Measurements from ENCODE around the gene COLEC11. TPM values are rescaled to one million over a fixed set of nuclear protein-coding genes. Genes with fewer than 3 reads are reported as not detected.
A peak's percentile ranks its signal among the peaks of the same experiment; 100 is the strongest.

Gene COLEC11
- total and polyA plus RNA-seq, 2 donors from 2014 or later = 7.6 to 34.6 TPM

GRCh38 chr2:3652896-3653625 lies 58.1 kb downstream of the COLEC11 start:
- Histone ChIP-seq H3K4me1 (ENCODE audit: control insufficient read depth in 2 of 3, insufficient read depth in 2 of 3, low read depth in 1 of 3, low read length in 3 of 3) (peaks cover 3 to 10% (median 4%) of the 10 kb centered on the region in 3 donors), H3K27me3 (ENCODE audit: control insufficient read depth, insufficient read depth, low read length) (no peaks in the 10 kb centered on the region), H3K4me3 (ENCODE audit: low read length in 3 of 3) (no peak overlapping the region), H3K9ac (ENCODE audit: low read length in 3 of 3) (no peak overlapping the region), H3K27ac (ENCODE audit: low read depth in 2 of 2, low read length in 2 of 2) (no peak overlapping the region), H3K9me3 (ENCODE audit: control insufficient read depth in 2 of 3, insufficient read depth in 1 of 3, low read length in 3 of 3) (peaks cover 0 to 5% (median 0%) of the 10 kb centered on the region in 3 donors), H3K36me3 (ENCODE audit: control insufficient read depth in 2 of 3, insufficient read depth in 3 of 3, low read length in 3 of 3) (no peaks in the 10 kb centered on the region)
- FAIRE-seq = no peak
- DNase-seq = no peak
- intact Hi-C loops (cut with DNase I) = no loop called here
- TF ChIP-seq, protein P1, sequence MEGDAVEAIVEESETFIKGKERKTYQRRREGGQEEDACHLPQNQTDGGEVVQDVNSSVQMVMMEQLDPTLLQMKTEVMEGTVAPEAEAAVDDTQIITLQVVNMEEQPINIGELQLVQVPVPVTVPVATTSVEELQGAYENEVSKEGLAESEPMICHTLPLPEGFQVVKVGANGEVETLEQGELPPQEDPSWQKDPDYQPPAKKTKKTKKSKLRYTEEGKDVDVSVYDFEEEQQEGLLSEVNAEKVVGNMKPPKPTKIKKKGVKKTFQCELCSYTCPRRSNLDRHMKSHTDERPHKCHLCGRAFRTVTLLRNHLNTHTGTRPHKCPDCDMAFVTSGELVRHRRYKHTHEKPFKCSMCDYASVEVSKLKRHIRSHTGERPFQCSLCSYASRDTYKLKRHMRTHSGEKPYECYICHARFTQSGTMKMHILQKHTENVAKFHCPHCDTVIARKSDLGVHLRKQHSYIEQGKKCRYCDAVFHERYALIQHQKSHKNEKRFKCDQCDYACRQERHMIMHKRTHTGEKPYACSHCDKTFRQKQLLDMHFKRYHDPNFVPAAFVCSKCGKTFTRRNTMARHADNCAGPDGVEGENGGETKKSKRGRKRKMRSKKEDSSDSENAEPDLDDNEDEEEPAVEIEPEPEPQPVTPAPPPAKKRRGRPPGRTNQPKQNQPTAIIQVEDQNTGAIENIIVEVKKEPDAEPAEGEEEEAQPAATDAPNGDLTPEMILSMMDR (IDR thresholded peaks at IDR 0.05; ENCODE audit: borderline replicate concordance, extremely low read depth, insufficient read depth) = no peak

- FAIRE-seq = no peak
- H3K4me1 ChIP-seq (ENCODE audit: control insufficient read depth in 2 of 3, insufficient read depth in 2 of 3, low read depth in 1 of 3, low read length in 3 of 3) = peaks cover 3 to 10% (median 4%) of the 10 kb centered on the region in 3 donors
- no peak overlapping the region for H3K27ac ChIP-seq (ENCODE audit: low read depth in 2 of 2, low read length in 2 of 2)
- peaks cover 0 to 5% (median 0%) of the 10 kb centered on the region in 3 donors for H3K9me3 ChIP-seq (ENCODE audit: control insufficient read depth in 2 of 3, insufficient read depth in 1 of 3, low read length in 3 of 3)
- H3K27me3 ChIP-seq (ENCODE audit: control insufficient read depth, insufficient read depth, low read length) = no peaks in the 10 kb centered on the region
- intact Hi-C loops (cut with DNase I) = no loop called here
- no peak overlapping the region for H3K9ac ChIP-seq (ENCODE audit: low read length in 3 of 3)
- TF ChIP-seq, protein P1 (IDR thresholded peaks at IDR 0.05; ENCODE audit: borderline replicate concordance, extremely low read depth, insufficient read depth) = no peak
- DNase-seq = peak in 3 of 5 donors; percentile 23 to 37 (median 32)
- no peaks in the 10 kb centered on the region for H3K36me3 ChIP-seq (ENCODE audit: control insufficient read depth in 2 of 3, insufficient read depth in 3 of 3, low read length in 3 of 3)
- no peak overlapping the region for H3K4me3 ChIP-seq (ENCODE audit: low read length in 3 of 3)
These were observed 59.1 kb downstream of the COLEC11 start for GRCh38 chr2:3654011-3654410.

DNA sequence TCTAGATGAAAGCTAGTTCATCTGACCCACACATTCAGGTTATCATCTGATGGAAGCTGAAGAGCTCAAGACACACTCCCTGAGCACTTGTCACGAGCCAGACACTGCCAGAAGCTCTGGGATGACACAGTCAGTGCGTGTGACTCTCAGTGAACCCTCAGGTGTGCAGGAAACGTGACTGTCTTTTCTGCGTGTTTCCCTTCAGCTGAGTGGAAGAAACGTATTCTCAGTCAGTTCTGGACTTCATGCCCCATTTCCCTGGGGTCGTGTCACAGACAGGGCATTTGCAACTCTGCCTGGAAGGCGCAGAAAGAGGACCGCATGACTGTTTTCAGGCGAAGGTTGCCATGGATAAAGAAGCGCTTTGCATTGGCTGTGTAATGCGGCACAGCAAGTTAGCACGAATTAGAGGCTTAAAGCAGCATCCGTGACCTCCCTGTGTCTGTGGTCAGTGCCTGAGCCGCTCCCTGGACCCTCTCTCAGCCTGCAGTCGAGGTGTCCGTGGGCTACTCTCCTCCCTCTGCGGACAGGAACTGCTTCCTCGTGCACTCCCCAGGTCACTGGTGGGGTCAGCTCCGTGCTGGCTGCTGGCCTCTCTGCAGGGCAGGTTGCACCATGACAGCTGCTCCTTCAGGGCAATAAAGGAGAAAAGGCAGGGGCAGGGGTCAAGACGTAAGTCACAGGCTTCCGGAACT lies 59.8 kb downstream of the COLEC11 start:
- Histone ChIP-seq H3K4me1 (ENCODE audit: control insufficient read depth in 2 of 3, insufficient read depth in 2 of 3, low read depth in 1 of 3, low read length in 3 of 3) (peaks cover 3 to 12% (median 4%) of the 10 kb centered on the region in 3 donors), H3K9me3 (ENCODE audit: control insufficient read depth in 2 of 3, insufficient read depth in 1 of 3, low read length in 3 of 3) (peaks cover 0 to 5% (median 0%) of the 10 kb centered on the region in 3 donors), H3K4me3 (ENCODE audit: low read length in 3 of 3) (no peak overlapping the region), H3K9ac (ENCODE audit: low read length in 3 of 3) (no peak overlapping the region), H3K27ac (ENCODE audit: low read depth in 2 of 2, low read length in 2 of 2) (no peak overlapping the region), H3K27me3 (ENCODE audit: control insufficient read depth, insufficient read depth, low read length) (no peaks in the 10 kb centered on the region), H3K36me3 (ENCODE audit: control insufficient read depth in 2 of 3, insufficient read depth in 3 of 3, low read length in 3 of 3) (no peaks in the 10 kb centered on the region)
- FAIRE-seq (no peak), DNase-seq (peak in 3 of 5 donors; percentile 19 to 29 (median 26))
- intact Hi-C loops (cut with DNase I) = no loop called here
- TF ChIP-seq, protein P1 (IDR thresholded peaks at IDR 0.05; ENCODE audit: borderline replicate concordance, extremely low read depth, insufficient read depth) = no peak

Measured in kidney (tissue), 14 donors.